NOMO-1 treated with dmso at 0.1 percent for 144 hours (cell line): ENCODE measurements around the gene RASGRP2.

Experiments used
- DNase-seq: peaks from one replicate; lab custom pipeline; 2025; ENCODE audit not compliant: unreplicated experiment; lab: John Stamatoyannopoulos, UW

The RASGRP2 gene

GRCh38 chr11:64743591-64744543 is at the start of gene RASGRP2:
Gene RASGRP2, minus strand, starts transcription at chr11:64744142. Its CDS starts 1,276 bp downstream, at chr11:64742866.
- DNase-seq: peak; percentile 79

GRCh38 chr11:64792482-64792881 is 48.5 kb upstream of the RASGRP2 start:
- no peak for DNase-seq

GRCh38 chr11:64791781-64792291 is 47.9 kb upstream of the RASGRP2 start:
- DNase-seq: no peak

GRCh38 chr11:64790205-64791095 is 46.5 kb upstream of the RASGRP2 start:
- DNase-seq: no peak

GRCh38 chr11:64789331-64790204 is 45.6 kb upstream of the RASGRP2 start:
- DNase-seq: no peak

- no peak for DNase-seq
These were observed 44.6 kb upstream of the RASGRP2 start for GRCh38 chr11:64788321-64789215.

GRCh38 chr11:64787526-64788320 is 43.8 kb upstream of the RASGRP2 start:
- DNase-seq: peak; percentile 20

GRCh38 chr11:64786308-64786707 is 42.4 kb upstream of the RASGRP2 start:
- no peak for DNase-seq

- no peak for DNase-seq
These were observed 41.1 kb upstream of the RASGRP2 start for GRCh38 chr11:64784813-64785581.

GRCh38 chr11:64778473-64779298 is 34.7 kb upstream of the RASGRP2 start, which contains the start of gene SF1:
Gene SF1, minus strand, starts transcription at chr11:64778542. Its CDS starts 150 bp downstream, at chr11:64778392.
- DNase-seq: peak; percentile 100

GRCh38 chr11:64778223-64778472 is 34.2 kb upstream of the RASGRP2 start:
- DNase-seq: no peak

- peak; percentile 33 for DNase-seq
These were observed 33.7 kb upstream of the RASGRP2 start for GRCh38 chr11:64777449-64778222.

- DNase-seq: no peak
These were observed 32.9 kb upstream of the RASGRP2 start for GRCh38 chr11:64776875-64777274.

GRCh38 chr11:64776425-64776824 is 32.5 kb upstream of the RASGRP2 start:
- DNase-seq: no peak

GRCh38 chr11:64774144-64774543 is 30.2 kb upstream of the RASGRP2 start:
- DNase-seq: no peak

GRCh38 chr11:64772303-64773018 is 28.5 kb upstream of the RASGRP2 start:
- DNase-seq: no peak
